ENCODE measurements around the gene MAZ. TPM values are rescaled to one million over a fixed set of nuclear protein-coding genes. Genes with fewer than 3 reads are reported as not detected.

The MAZ gene
- total RNA-seq, 6 experiments from 2014 or later: 148 to 178 (median 165) TPM

DNA sequence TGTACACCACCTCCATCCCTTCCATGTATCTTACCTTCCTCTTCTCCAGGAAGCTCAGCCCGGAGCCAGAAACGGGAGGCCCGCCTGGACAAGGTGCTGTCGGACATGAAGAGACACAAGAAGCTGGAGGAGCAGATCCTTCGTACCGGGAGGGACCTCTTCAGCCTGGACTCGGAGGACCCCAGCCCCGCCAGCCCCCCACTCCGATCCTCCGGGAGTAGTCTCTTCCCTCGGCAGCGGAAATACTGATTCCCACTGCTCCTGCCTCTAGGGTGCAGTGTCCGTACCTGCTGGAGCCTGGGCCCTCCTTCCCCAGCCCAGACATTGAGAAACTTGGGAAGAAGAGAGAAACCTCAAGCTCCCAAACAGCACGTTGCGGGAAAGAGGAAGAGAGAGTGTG lies 13.2 kb downstream of the MAZ start:
- Mint-ChIP-seq H3K27ac (peak overlapping the region; percentile 99), H3K4me1 (ENCODE audit: low read depth) (peaks cover 82% of the 10 kb centered on the region), H3K36me3 (ENCODE audit: low read depth) (peaks cover 41% of the 10 kb centered on the region), H3K9me3 (no peaks in the 10 kb centered on the region), H3K27me3 (ENCODE audit: insufficient read depth) (peaks cover 5% of the 10 kb centered on the region), H3K4me3 (peak overlapping the region; percentile 98)
- no peak for DNase-seq
- TF ChIP-seq, protein P1, sequence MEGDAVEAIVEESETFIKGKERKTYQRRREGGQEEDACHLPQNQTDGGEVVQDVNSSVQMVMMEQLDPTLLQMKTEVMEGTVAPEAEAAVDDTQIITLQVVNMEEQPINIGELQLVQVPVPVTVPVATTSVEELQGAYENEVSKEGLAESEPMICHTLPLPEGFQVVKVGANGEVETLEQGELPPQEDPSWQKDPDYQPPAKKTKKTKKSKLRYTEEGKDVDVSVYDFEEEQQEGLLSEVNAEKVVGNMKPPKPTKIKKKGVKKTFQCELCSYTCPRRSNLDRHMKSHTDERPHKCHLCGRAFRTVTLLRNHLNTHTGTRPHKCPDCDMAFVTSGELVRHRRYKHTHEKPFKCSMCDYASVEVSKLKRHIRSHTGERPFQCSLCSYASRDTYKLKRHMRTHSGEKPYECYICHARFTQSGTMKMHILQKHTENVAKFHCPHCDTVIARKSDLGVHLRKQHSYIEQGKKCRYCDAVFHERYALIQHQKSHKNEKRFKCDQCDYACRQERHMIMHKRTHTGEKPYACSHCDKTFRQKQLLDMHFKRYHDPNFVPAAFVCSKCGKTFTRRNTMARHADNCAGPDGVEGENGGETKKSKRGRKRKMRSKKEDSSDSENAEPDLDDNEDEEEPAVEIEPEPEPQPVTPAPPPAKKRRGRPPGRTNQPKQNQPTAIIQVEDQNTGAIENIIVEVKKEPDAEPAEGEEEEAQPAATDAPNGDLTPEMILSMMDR (IDR thresholded peaks at IDR 0.05): peak; percentile 36

- H3K36me3 Mint-ChIP-seq (ENCODE audit: low read depth): peaks cover 41% of the 10 kb centered on the region
These were observed 14.0 kb downstream of the MAZ start, which contains the start of gene MVP for GRCh38 chr16:29820271-29820701. Gene MVP (plus strand): TSS chr16:29820462. CDS start chr16:29830550, 10,088 bp downstream.

DNA sequence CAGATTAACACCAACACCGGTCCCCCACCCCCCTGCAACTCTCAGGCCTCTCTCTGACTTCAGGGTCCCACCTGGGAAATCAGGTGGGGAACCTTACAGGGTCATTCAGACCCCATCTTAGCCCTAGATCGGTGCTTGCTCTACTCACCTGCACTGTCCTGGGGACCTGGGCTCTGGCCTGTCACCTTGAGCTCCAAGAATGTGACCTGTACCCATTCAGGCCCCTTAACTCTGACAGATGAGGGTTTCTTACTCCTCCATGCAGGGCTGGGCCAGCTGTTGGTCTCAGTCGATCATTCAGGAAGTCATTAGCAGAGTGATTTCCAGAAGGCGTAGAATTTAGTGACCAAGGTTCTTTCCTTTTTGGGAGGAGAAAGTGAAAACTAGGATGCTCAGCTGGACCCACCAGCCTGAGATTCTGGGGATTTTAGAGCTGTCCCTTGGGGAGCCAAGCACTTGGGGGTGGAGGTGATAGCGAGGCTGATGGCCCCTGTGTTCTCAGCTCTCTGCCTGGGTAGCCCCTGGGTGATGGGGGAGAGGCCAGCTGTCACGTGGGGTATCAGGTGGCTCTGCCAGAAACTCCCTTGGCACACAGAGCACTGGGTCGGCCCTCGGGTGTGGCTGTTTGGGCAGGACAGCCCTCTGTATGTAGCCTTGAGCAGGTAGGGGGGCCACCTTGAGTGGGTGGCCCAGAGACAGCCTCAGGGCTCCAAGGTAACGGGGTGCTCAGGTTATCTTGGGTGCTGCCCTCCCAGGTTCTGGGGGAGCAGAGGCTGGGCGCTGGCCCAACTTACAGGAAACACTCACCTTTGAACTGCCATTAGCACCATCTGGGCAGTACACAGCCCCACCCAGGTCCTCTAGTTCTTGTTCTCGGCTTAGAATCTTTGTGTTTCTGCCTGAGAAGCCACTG lies 14.7 kb downstream of the MAZ start:
- Mint-ChIP-seq H3K9me3 (no peaks in the 10 kb centered on the region), H3K27me3 (ENCODE audit: insufficient read depth) (peaks cover 10% of the 10 kb centered on the region), H3K4me1 (ENCODE audit: low read depth) (peaks cover 82% of the 10 kb centered on the region), H3K4me3 (peak overlapping the region; percentile 98), H3K36me3 (ENCODE audit: low read depth) (peaks cover 41% of the 10 kb centered on the region), H3K27ac (peak overlapping the region; percentile 99)
- TF ChIP-seq, protein P1 (IDR thresholded peaks at IDR 0.05): no peak
- DNase-seq: no peak

More at GRCh38 chr16:29820271-29820701, 14.0 kb downstream of the MAZ start, which contains the start of gene MVP:
- no peaks in the 10 kb centered on the region for H3K9me3 Mint-ChIP-seq
- peak within 1 kb of the TSS; percentile 99 for H3K27ac Mint-ChIP-seq
- peaks cover 10% of the 10 kb centered on the region for H3K27me3 Mint-ChIP-seq (ENCODE audit: insufficient read depth)
- peak; percentile 48 for DNase-seq
- peaks cover 82% of the 10 kb centered on the region for H3K4me1 Mint-ChIP-seq (ENCODE audit: low read depth)
- TF ChIP-seq, protein P1 (IDR thresholded peaks at IDR 0.05): no peak
- peak within 1 kb of the TSS; percentile 98 for H3K4me3 Mint-ChIP-seq

DNA sequence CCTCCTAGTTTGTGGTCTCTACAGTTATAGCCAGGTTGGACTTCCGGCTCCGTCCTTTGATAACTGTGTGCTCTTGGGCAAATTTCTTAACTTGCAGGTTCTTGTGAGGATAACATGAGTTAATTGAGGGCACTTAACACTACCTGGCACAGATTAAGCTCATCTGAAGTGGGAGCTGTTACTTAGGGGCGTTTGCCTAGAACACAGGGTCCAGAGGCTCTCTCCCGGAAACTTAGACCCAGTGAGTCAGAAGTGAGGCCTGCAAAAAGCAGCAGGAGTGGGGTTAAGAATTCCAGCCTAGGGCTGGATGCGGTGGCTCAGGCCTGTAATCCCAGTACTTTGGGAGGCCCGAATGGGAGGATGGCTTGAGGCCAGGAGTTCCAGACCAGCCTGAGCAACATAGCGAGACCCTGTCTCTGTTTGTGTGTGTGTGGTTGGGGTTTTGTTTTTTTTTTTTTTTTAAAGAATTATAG lies 15.3 kb downstream of the MAZ start:
- peak overlapping the region; percentile 98 for H3K4me3 Mint-ChIP-seq
- H3K27ac Mint-ChIP-seq: peak overlapping the region; percentile 99
- DNase-seq: peak; percentile 80
- TF ChIP-seq, protein P1 (IDR thresholded peaks at IDR 0.05): no peak
- H3K36me3 Mint-ChIP-seq (ENCODE audit: low read depth): peaks cover 41% of the 10 kb centered on the region
- peaks cover 85% of the 10 kb centered on the region for H3K4me1 Mint-ChIP-seq (ENCODE audit: low read depth)
- peaks cover 10% of the 10 kb centered on the region for H3K27me3 Mint-ChIP-seq (ENCODE audit: insufficient read depth)
- no peaks in the 10 kb centered on the region for H3K9me3 Mint-ChIP-seq

- TF ChIP-seq, protein P1 (IDR thresholded peaks at IDR 0.05): no peak
- Mint-ChIP-seq H3K27ac (peak overlapping the region; percentile 97), H3K36me3 (ENCODE audit: low read depth) (peaks cover 27% of the 10 kb centered on the region)
These were observed 18.3 kb downstream of the MAZ start for GRCh38 chr16:29824589-29825144.

More at GRCh38 chr16:29824589-29825144, 18.3 kb downstream of the MAZ start:
- H3K4me1 Mint-ChIP-seq (ENCODE audit: low read depth): peaks cover 66% of the 10 kb centered on the region
- H3K9me3 Mint-ChIP-seq: no peaks in the 10 kb centered on the region
- peak; percentile 82 for DNase-seq
- H3K27me3 Mint-ChIP-seq (ENCODE audit: insufficient read depth): peaks cover 5% of the 10 kb centered on the region
- H3K4me3 Mint-ChIP-seq: peak overlapping the region; percentile 98
